GDM1 (cell line): Measurements from ENCODE around the gene CTIF.

Source experiments
- DNase-seq: peaks from one replicate; lab custom pipeline; 2025; lab: John Stamatoyannopoulos, UW

The CTIF gene

DNA sequence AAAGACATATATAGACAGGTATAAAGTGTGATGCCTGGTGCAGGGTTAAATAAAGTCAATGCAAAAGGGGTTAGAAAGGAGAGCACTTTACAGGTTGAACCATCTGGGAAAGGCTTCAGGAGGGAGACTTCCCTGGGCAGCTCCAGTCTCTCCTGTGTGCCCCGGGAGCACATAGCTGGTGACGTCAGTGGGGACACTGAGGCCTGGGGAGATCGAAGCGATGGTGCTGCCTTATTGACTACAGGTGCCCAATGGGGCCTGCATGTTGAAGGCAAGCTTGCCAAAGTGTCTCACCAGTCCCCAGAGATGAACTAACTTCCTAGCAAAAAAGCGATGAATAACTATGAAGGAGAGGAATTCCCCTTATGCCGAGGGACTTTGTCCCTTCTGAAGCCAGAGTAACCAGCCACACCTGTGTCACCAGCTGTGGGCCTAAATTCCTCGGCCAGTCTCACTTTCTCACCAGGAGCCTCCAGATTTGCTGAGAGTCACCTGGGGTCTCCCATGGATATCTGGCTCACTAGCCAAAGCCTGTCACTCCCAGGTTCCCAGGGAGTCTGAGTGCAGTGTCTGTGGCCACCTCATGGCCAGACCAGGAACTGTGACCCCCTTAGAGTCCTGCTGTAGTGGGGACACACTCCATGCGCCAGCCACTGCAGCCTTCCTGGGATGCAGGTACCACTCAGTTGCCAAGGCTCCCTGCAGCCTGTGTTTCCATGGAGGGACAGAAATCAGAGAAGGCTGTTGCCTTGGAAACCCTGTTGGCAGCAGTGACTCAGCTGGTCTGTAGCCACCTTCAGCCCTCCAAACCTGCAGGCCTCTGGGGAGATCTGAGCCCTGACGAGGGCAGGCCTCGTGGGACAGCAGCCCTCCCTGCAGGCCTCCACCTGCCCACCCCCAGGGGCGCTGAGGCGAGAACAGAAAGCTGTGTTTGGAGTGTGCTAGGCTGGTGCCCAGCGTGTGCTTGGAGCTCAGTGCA, 128.7 kb downstream of the CTIF start:
- DNase-seq = no peak

DNA sequence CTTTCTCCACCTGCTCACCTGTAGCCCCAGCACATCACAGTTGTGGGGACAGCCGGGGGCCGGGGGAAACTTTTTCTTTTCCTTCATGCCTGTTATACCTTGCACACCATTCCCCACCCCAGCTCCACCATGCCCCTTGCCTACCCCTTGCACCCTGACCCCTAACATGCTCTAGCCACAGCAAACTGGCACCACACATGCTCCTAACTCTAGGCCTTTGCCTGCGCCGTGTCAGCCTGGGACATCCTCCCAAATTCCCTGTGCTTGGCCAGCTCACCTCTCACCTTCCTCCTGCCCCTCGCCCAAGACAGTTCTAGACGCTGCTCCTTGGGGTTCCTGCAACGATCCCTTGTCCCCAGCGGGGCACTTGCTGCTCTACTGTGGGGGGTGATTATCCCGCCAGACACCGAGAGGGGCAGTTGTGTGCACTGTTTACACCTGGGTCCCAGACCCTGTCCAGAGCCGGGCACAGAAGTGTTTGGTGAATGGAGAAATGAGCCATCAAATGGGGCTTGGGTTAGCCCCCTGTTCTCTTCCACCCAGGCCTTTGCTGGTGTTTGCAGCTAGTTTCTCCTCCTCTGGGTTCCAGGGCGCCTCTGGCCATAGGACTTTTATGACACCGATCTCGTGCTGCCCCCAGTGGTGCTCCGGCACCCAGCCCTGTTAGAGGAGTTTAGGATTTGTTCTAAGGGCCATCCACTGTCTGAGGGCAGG, 129.8 kb downstream of the CTIF start:
- no peak for DNase-seq

DNA sequence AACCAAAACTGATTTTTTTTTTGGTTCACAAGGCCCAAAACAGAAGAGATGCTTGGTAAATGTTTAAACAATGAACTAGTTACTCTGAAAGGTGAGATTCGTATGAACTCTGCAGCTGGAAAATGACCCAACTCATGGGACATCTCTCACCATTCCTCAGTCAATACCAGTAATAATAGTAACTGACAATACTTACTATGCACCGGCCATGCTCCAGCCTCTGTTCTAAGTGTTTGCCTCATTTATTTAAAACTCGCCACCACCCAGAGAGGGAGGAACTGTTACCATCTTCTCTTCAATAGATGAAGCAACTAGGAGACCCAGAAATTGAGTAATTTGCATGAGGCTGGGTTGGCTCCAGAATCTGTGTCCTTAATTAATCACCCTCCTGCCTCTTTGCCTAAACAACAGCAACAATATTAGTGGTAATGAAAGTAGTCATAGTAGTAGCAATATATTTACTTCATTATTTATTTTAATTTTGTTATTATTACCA, 130.4 kb downstream of the CTIF start:
- DNase-seq = no peak

DNA sequence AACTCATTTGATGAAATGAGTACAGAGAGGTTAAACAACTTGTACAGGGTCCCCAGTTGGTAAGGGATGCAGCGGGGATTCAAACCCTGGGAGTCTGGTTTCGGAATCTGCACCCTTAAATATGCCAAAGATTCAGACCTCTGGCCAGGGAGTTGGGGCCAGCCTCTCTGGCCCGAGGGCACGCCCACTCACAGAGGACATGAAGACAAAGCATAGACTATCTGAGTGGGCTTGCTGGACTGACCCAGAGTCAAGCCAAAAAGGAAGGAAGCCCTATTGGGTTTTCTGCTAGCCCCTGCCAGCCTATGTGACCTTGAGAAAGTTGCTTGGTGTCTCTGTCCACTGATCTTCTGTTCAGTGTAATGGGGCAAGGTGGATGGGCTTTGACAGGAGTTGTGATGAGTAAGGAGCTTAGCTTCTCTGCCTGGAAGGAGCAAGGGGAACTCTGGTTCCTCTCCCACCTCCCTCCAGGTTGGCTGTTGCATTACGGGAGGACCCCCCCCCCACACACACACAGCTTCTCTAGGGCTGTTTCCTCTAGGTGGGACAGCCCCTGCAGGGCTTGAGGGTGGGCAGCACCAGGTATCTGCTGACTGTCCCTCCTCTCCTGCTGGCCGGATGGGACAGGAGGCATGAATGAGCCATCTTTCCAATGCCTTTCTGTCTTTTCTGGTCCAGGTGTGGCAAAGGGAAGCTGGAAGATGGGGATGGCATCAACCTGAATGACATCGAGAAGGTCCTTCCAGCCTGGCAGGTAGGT, 131.3 kb downstream of the CTIF start:
- DNase-seq = no peak

DNA sequence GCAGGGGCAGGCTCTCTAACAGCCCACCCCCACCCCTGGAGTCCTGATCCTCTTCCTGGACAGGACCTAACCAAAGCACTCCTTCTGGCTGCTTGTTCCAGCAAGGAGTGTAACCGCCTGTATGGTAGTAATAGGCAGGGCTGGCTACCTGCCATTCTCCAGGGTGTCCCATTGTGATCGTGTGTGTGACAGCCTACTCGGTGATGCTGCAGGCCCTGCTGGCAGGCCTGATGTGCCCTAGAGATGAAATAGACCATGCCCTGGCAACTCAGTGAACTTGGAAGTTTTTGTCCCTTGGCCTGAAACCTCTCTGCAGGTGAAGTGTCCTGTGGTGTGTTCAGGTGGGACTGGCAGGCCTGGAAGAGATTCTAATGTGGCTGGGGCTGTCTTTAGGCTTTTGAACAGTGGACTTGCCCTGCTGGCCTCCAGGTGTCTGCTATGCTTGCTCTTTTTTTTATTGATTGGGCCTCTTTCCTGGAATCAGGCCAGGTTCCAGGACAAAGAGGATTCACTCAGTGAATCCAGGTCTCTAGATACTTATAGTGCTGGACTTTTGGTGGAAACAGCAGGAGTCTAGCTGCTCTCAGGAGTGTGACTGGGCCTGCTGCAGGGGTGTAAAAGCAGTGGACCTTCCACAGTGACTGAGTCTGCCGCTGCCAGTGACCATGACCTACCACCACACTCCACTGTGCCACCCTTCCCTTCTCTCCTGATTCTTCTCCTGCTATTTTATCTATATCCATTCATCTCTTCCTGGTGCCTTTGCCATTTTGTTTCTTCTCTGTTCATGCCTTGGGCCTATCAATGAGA, 132.1 kb downstream of the CTIF start:
- DNase-seq = no peak

DNA sequence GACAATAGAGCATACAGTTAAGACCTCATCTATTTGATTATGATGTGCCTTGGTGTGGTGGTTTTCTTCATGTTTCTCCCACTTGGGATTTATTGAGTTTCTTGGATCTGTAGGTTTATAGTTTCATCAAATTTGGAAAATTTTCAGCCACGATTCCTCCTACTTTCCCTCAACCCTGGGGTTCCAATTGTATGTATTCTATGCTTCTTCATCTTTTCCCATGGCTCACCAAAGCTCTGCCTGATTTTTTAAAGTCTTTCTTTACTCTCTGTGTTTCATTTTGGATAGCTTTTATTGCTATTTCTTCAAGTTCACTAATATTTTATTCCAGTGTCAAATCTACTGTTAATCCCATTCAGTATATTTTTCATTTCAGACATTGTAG, 132.7 kb downstream of the CTIF start:
- DNase-seq = no peak

DNA sequence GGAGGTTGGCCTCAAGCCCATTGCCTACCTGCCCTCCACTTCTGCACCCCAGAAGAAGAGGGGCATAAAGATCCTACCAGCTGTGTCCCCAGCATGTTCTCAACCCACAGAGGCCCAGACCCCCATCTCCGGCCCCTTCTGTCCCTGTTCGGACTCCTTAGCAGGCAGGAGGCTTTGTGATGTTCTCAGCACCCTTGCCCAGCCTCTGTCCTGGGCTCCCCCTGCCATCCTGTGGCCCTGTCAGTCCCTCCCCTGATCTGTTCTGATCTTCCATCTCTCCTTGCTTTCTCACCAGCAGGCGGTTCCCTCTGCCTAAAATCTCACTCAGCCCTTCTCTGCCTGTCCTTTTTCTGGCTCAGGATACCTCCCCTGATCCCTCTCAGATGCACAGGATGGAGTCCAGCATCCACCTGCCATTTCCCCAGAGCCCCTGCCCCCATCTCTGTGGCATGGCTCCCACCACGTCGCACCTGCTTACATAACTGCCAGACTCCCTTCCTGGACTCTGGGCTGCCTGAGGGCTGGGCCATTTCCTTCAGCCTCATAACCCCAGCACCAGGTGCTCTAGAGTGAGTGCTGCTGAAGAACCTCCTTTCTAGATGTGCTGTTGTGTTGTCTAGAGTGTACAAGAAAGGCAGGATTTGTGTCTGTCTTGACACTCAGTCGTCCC, 134.0 kb downstream of the CTIF start:
- no peak for DNase-seq

DNA sequence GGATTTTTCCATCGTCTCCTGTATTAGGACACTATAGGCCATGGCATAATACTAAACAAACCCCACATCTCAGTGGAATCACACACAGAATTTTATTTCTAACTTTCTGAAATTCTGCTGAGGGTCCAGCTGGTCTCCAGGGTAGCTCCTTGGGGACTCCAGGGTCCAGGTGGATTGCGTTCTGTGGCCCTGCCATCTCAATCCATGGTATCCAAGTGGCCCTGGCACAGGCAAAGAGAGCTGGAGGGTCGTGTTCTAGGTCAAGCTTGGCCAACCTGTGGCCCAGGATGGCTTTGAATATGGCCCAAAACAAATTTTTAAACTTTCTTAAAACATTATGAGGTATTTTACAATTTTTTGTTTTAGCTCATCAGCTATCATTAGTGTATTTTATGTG, 134.6 kb downstream of the CTIF start:
- no peak for DNase-seq

DNA sequence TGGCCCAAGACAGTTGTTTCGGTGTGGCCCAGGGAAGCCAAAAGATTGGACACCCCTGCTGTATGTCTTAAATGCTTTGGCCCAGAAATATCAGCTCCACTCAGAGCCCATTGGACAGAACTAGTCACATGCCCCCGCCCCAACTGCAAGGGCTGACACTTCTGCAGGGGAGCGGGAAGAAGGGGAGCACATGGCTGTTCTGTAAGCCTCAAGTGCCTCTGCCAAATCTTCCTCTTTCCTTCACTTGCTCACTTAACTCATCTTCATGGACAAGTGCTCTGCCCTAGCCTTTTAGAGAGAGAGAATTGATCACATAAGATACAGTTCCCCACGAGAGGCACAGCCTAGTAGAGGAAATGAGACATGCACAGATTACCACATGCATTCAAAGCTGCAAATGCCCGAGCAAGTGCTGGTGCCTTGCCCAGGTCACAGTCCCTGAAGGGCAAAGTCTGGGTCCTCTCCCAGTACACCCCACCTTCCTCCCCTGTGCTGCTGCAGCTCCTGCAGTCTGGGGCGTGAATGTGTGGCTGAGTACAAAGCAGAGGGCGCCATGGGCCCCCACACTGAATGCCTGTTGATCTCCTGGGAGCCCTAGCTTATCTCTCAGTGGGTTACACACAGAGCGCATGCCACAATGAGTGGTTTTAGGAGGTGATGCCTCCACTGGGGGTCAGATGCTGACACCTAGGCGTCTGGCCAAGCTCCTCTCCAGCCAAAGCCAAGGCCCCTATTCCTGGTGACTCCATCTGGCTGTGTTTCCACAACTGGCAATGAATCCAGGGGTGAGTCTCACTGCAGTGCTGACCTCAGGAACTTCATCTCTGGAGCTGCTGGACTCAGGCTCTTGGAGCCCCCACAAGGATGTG, 135.3 kb downstream of the CTIF start:
- DNase-seq = no peak

DNA sequence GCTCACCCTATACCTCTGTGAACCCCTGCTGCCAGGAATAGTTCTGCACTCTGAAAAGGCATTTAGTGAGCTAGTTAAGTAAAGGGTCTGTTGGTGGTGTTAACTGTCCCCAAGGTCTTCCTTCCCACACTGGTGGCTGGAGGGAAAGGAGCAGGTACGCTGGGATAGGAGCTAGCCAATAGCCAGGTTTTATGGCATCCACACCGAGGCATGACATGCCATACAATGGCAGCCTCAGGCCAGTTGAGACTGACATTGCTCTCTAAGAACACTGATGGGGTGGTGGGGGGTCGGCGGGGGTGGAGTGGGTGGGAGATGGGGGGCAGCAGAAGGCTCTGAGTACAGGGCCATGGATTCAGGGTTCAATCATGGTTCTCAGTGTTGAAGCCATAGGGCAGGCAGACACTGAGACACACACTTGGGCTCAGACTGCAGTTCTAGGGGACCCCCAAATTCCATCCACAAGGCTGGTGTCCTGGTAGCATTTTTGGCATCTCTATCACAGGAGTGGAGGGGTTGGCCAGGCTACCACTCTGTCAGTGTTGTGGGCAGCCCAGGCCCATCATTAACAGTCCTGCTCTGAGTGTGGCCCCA, 136.0 kb downstream of the CTIF start:
- no peak for DNase-seq

DNA sequence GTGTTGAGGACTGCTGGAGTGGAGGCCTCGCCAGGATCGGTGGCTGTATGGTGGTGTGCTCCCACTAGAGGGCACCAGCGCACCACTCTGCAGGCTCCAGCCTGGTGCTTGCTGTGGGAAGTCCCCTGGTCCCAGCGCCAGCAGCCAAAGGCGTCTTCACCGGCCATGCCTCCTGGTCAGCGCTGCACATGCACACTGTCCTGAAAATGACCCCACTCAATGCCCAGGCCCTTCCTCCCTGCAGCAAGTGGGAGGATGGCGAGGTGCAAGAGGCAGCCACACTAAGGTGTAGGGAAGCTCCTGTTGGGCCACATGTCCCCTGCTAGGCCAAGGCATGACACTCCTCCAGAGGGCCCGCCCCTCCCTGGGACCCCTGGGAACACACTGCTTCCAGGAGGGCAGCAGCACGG, 136.5 kb downstream of the CTIF start:
- DNase-seq = peak; percentile 69

DNA sequence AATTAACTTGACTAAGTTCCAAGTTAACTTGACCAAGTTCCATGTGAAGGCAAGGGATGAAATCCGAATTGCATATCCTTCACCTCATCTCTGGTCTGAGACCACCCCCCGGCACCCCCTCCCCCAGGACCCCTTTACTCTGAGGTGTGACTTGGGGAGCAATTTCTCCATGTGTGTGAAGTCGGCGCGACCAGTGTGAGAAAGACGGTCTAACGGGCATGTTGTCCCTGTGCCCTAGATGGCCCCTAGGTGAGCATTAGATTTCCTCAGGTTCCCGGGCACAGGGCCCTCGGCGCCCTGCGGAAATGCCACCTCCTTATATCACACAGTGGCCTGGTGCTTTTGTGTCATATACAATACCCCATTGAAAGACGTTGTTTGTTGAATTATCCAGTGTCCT, 137.1 kb downstream of the CTIF start:
- DNase-seq = no peak

DNA sequence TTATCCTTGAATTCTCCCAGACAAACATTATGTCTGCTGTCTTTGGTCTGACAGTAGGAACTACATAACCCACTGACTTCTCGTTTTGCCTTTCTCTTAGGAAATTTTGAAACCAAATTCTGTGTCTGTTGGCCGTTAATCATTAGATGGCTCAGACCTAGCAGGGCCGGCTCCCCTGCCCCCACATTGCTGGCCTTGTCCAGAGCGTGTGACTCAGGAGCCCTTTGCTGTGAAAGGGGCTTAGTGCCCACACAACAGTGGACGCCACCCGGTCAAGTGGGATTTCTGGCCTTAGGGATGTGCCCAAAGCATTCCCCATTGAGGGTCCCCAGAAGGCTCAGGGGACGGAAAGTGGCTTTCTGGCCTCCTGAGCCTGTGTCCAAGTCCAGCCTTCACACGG, 137.5 kb downstream of the CTIF start:
- DNase-seq = no peak

DNA sequence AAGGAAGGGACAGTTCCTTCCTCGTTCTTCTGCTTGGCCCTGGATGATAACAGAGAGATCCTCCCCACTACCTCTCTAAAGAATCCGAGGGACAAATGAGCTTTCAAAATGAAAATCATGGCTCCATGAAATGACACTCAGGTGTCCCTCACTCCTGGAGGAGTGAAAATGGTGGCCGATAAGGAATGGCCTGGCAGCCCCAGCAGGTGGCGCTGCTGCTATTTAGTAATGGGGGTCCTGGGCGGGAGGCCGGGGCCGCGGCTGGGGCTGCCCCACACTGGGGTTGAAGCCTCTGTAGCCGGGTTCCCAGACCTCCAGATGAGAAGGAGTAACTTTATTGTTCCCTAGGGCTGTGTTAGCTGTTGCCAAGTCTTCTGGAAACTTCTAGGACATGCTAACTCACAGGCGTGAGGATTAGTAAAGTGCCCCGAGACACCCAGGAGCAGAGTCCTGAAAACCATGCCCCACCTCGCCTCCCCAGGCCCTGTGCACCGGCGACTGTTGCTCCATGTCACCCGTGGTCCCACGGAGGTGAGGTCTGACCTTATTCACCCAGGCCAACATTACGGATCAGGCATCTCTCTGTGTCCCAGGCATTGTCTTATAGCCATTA, 138.0 kb downstream of the CTIF start:
- peak; percentile 45 for DNase-seq

DNA sequence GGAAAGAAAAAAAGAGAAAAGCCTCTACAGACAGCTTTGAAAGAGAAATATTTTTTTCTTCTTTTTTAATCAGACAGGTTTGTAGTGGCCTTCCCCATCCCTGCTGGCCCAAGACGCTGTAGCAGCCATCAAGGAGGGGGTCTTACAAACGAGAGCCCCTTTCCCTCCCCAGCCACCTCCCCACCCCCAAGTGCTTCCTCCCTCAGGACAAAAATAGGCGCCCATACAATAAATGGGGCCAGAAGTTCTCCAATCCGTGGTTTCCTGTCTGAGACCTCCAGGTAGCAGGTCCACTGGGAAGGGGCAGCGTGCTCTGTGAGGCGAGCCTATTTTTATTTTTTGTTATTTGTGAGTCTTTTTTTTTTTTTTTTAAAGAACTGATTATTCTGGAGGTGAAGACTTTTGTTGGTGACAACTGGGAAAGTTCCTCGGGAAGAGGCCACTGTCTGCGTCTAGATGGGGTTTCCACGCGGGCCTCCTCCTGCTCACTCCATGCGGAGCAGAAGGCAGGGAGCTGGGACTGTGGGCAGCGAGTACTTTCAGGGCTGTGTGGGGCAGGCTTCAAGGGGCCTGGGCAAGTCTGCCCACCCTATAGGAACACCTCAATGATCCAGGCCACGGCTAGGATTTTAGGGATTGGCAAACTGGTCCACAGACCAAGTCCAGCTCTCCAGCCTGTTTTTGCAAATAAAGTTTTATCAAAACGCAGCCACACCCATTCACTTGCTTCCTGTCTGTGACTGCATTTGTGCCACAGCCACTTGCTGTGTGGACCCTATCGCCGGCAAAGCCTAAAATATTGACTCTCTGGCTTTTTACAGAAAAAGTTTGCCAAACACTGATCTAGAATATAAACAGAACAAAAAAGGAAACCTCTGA, 139.6 kb downstream of the CTIF start:
- DNase-seq = no peak

DNA sequence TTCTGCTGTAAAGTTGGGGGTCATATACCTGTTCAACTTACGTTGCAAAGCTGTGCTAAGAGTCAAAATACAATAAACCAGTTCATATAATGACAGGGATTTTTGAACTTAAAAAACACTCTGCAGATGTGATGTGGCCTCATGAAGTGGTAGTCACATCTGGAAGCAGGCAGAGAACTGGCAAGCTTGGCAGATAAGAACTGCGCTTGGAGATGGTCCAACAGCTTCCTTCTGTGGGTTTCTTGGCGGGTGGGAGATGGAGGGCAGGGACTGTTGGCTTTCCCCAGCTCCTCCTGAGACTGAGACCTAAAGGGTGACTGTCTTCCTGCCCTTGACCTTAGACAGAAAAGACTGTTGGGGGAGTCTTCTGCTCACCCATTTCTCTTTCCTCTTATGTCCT, 140.4 kb downstream of the CTIF start:
- no peak for DNase-seq

DNA sequence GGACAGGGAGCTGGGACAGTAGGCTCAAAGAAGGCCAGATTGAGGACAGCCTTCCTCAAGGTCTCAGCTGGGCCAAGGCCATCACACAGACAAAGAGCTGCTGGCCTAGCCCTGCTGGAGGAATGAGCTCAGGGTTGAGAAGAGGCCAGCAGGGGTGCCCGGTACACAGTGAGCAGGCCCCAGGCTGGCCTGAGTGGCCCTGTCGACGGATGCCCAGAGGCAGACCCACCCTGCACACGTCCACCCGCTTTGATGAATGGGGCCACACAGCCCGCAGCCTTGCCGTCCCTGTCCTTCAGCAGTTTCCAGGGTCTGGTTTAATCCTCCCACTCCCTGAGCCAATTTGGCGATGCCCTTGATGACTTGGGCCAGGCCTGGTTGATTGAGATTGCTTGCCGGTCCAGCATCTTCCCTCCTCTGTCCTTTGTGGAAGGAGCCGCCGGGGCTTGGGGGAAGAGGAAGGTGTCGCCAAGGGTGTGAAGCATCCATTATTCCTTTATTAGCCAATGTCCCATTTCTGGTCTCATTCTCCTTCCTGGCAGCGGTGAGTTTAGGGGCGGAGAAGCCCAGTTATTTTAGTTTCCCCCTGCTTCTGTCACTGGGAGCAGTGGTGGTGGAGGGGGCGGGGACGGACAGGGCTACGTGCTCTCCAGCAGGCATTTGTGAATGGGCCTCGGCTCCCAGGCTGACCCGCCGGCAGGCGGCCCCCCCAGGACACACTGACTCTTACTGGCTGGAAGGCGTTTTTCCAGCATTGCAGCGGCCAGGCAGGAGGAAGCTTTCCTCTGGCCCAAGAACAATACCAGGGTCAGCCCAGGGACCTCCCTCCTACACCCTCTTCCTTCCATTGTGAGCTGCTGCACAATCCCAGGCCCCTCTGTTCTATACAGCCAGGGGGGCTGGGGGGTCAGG, 141.8 kb downstream of the CTIF start:
- DNase-seq = no peak
